Measurements from ENCODE around the gene ARFGEF2.

- TF ChIP-seq CTCF (IDR thresholded peaks at IDR 0.05; ENCODE audit: borderline replicate concordance, extremely low read depth, low read length, poor library complexity, severe bottlenecking): no peak
- no peak for TF ChIP-seq EZH2 (IDR thresholded peaks at IDR 0.05; ENCODE audit: borderline replicate concordance, low read depth, low read length, severe bottlenecking)
Observed at GRCh38 chr20:48926821-48927220, 5.3 kb downstream of the ARFGEF2 start.
